Upper lobe of right lung (tissue), 1 donor: ENCODE results near the gene VAV3. TPM values are rescaled to one million over a fixed set of nuclear protein-coding genes. Genes with fewer than 3 reads are reported as not detected.

Experiments
- ATAC-seq: fragments of 200-7000 bp; cut with Tn5 transposase; one replicate; pipeline ENCODE4 v1.9.1; 2020; ENCODE audit warnings: mild to moderate bottlenecking, moderate library complexity
- DNase-seq: peaks from one replicate; pipeline ENCODE4 v3.0.0-alpha.2; 2020
- H3K27ac ChIP-seq: fragments of 200-600 bp; one replicate; pipeline ENCODE4 v1.8.0; 2022
- H3K27me3 ChIP-seq: fragments of 200-600 bp; one replicate; pipeline ENCODE4 v1.8.0; 2022; ENCODE audit warnings: mild to moderate bottlenecking
- H3K36me3 ChIP-seq: fragments of 200-600 bp; one replicate; pipeline ENCODE4 v1.8.0; 2022
- H3K4me1 ChIP-seq: fragments of 200-600 bp; one replicate; pipeline ENCODE4 v1.8.0; 2022
- H3K4me3 ChIP-seq: fragments of 200-600 bp; one replicate; pipeline ENCODE4 v1.8.0; 2022; ENCODE audit warnings: mild to moderate bottlenecking
- H3K9me3 ChIP-seq: fragments of 200-600 bp; one replicate; pipeline ENCODE4 v1.8.0; 2022
- CTCF ChIP-seq: fragments of 200-600 bp; IDR thresholded peaks from one replicate; pipeline ENCODE4 v1.8.0; 2022; ENCODE audit warnings: antibody characterized with exemption
- intact Hi-C: fragments of 100-400 bp; cut with DNase I; formaldehyde crosslinking; loops from one replicate; pipeline ENCODE4 v1.11.0; 2022
- total RNA-seq: library from RNA; stranded (reverse); fragmentation: NEBNext Ultra II Directional; extraction: Animal tissue kit (Norgen Biotek cat#: 25700); gene quantifications from one replicate; pipeline ENCODE4 v1.2.1, GENCODE V29; 2021
- donor health status: DM: no; HTN: yes; CAD: no; lungs with severe emphysema.

VAV3 gene
- total RNA-seq, 1 donor from 2014 or later = 8.5 TPM

- ATAC-seq (no peak), DNase-seq (no peak)
- Histone ChIP-seq H3K9me3 (no peaks in the 10 kb centered on the region), H3K27ac (no peak overlapping the region), H3K4me1 (no peaks in the 10 kb centered on the region), H3K4me3 (no peak overlapping the region), H3K27me3 (no peaks in the 10 kb centered on the region), H3K36me3 (no peaks in the 10 kb centered on the region)
- intact Hi-C loops = no loop called here
- TF ChIP-seq CTCF = no peak
Measured at GRCh38 chr1:107926436-107927080, 38.4 kb downstream of the VAV3 start.

- intact Hi-C loops = no loop called here
- no peaks in the 10 kb centered on the region for H3K36me3 ChIP-seq
- no peaks in the 10 kb centered on the region for H3K9me3 ChIP-seq
- no peak overlapping the region for H3K4me3 ChIP-seq
- no peaks in the 10 kb centered on the region for H3K4me1 ChIP-seq
- H3K27ac ChIP-seq = no peak overlapping the region
- H3K27me3 ChIP-seq = no peaks in the 10 kb centered on the region
- DNase-seq (no peak), ATAC-seq (no peak)
- no peak for TF ChIP-seq CTCF
Measured at GRCh38 chr1:107925565-107925964, 39.4 kb downstream of the VAV3 start.

- Histone ChIP-seq H3K27ac (no peak overlapping the region), H3K4me1 (no peaks in the 10 kb centered on the region), H3K36me3 (no peaks in the 10 kb centered on the region), H3K27me3 (no peaks in the 10 kb centered on the region), H3K4me3 (no peak overlapping the region), H3K9me3 (no peaks in the 10 kb centered on the region)
- DNase-seq (no peak), ATAC-seq (no peak)
- intact Hi-C loops = no loop called here
- TF ChIP-seq CTCF = no peak
Measured at GRCh38 chr1:107920999-107921398, 44.0 kb downstream of the VAV3 start.

- H3K27me3 ChIP-seq = no peaks in the 10 kb centered on the region
- no peak for DNase-seq
- no peak overlapping the region for H3K27ac ChIP-seq
- intact Hi-C loops = no loop called here
- no peaks in the 10 kb centered on the region for H3K36me3 ChIP-seq
- H3K4me1 ChIP-seq = no peaks in the 10 kb centered on the region
- ATAC-seq = no peak
- H3K4me3 ChIP-seq = no peak overlapping the region
- H3K9me3 ChIP-seq = no peaks in the 10 kb centered on the region
- TF ChIP-seq CTCF = no peak
Measured at GRCh38 chr1:107920561-107920960, 44.4 kb downstream of the VAV3 start.

DNA sequence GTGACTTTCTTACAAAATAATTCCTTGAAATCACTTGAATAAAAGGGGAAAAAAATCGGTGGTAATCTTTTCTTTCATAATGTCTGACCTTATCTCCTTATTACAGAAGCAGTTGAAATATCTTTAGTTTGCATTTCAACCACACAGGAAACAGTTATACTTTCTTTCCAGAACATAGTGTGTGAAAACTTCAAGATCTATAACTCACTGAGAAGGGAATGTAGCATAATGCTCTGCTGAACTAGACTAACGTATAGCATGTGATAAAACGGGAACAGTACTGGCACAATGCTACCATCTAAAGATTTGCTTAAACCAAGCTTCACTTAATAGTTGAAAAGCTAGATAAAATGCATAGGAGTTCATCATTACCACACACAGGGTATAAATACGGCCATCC is 45.0 kb downstream of the VAV3 start:
- no peak overlapping the region for H3K27ac ChIP-seq
- no peaks in the 10 kb centered on the region for H3K27me3 ChIP-seq
- ATAC-seq (peak; percentile 19), DNase-seq (no peak)
- no peaks in the 10 kb centered on the region for H3K4me1 ChIP-seq
- H3K4me3 ChIP-seq = no peak overlapping the region
- intact Hi-C loops = no loop called here
- H3K36me3 ChIP-seq = no peaks in the 10 kb centered on the region
- no peaks in the 10 kb centered on the region for H3K9me3 ChIP-seq
- TF ChIP-seq CTCF = no peak
